Fibroblast of mammary gland (primary cell): ENCODE measurements around the gene IL17RB.

Source experiments
- DNase-seq: peaks from one replicate; pipeline ENCODE4 v3.0.0-alpha.2; 2010; ENCODE audit warnings: low read depth
- H3K4me3 ChIP-seq: 2 replicates; pipeline ENCODE4 v1.5.1; 2011; ENCODE audit warnings: low read depth, mild to moderate bottlenecking, low read length, moderate library complexity; ENCODE audit not compliant: control insufficient read depth
- CTCF ChIP-seq: conservative IDR thresholded peaks from 2 replicates; pipeline ENCODE4 v1.5.1; 2011; ENCODE audit warnings: low read depth, low read length, inconsistent platforms; ENCODE audit not compliant: control insufficient read depth, insufficient read depth

The IL17RB gene

GRCh38 chr3:53837331-53837730 is 9.0 kb upstream of the IL17RB start:
- TF ChIP-seq CTCF = no peak
- no peak for DNase-seq
- H3K4me3 ChIP-seq = no peak overlapping the region

GRCh38 chr3:53841296-53841695 is 5.1 kb upstream of the IL17RB start:
- TF ChIP-seq CTCF = no peak
- H3K4me3 ChIP-seq = no peak overlapping the region
- no peak for DNase-seq

- TF ChIP-seq CTCF = peak; percentile 7
- H3K4me3 ChIP-seq = no peak overlapping the region
- DNase-seq = peak; percentile 32
These were observed 3.8 kb upstream of the IL17RB start for GRCh38 chr3:53842436-53843194.

GRCh38 chr3:53843195-53844177 is 2.9 kb upstream of the IL17RB start:
- no peak overlapping the region for H3K4me3 ChIP-seq
- TF ChIP-seq CTCF = no peak
- no peak for DNase-seq

- DNase-seq = no peak
- no peak for TF ChIP-seq CTCF
- H3K4me3 ChIP-seq = no peak overlapping the region
These were observed 1.9 kb upstream of the IL17RB start for GRCh38 chr3:53844262-53845102.
